LoVo (cell line): ENCODE results near the gene NSFL1C.

Experiments
- DNase-seq: peaks from one replicate; pipeline ENCODE4 v3.0.0-alpha.2; 2016; ENCODE audit warnings: low spot score

Gene NSFL1C

DNA sequence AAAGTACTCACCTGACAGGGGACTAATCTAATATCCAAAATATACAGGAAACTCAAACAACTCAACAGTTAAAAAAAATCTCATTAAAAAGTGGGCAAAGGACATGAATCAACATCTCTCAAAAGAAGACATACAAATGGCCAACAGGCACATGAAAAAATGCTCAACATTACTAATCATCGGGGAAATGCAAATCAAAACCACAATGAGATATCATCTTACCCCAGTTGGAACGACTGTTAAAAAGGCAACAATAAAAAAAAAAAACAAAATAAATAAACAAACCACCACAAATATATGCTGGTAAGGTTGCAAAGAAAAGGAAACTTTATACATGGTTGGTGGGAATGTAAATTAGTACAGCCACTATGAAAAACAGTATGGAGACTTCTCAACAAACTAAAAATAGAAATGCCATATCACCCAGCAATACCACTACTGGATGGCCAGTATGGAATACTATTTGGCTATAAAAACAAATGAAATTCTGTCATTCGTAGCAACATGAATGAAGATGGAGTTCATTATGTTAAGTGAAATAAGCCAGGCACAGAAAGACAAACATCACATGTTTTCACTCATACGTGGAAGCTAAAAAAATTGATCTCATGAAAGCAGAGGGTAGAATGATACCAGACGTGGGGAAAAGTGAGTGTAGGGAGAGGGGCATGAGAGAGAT lies 17.9 kb upstream of the NSFL1C start:
- no peak for DNase-seq

DNA sequence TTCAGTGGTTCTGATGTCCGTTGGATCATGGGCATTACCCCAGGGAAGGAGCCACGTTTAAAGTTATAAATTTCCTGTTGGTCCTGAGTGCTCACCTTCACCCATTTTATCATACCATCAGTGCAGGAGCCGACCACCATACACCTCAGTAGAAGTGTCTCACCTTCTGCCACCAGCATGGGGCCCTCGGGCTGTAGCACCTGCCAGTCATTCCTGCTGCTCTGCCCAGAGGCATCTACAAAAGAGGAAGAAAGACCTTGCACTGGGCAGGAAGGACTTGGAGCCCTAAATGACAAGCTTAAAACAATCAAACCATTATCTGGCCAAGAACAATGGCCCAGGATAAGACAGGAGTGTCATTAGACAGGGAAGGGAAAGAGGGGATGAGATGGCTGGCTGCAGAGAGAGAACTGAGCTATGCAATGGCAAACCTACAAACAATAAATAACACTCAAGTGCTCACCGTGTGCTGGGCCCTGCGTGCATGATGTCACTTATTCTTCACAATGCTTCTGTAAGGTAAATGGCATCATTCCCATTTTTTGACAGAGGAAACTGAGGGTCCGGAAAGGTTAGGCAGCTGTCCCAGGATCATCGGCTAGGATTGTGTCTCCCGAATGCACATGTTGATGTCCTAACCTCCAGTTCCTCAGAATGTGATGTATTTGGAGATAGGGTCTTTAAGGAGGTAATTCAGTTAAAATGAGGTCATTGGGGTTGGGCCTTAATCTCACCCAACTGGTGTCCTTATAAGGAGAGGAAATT lies 13.4 kb upstream of the NSFL1C start:
- no peak for DNase-seq

- DNase-seq, result peak; percentile 33
Observed at GRCh38 chr20:1478566-1478965, 11.9 kb upstream of the NSFL1C start.

DNA sequence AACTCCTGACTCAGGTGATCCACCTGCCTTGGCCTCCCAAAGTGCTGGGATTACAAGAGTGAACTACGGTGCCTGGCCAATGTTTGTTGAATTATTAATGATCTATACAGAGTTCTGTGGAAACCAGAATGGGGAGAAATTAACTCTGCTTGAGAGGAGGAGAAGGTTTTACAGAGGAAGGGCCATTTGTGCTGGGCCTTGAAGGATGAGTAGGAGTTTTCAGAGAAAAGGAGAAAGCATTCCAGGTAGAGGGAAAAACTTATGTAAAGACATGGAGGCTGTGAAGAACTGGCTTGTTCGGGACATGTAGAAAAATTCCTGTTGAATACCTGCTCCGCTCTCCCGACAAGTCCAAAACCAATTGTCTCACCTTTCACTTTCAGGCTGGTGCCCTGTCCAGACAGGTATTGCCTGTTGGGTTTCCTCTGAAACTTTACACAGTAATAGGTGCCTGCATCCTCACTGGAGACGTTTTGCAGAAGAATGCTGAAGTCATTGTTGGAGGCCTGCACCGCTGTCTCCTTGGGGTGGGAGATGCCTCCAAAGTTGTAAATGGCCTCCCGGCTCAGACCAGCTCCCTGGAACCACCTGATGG lies 11.3 kb upstream of the NSFL1C start:
- DNase-seq, result no peak

- DNase-seq, result no peak
Observed at GRCh38 chr20:1474817-1475603, 8.4 kb upstream of the NSFL1C start.

GRCh38 chr20:1474325-1474724 lies 7.7 kb upstream of the NSFL1C start:
- DNase-seq, result no peak

DNA sequence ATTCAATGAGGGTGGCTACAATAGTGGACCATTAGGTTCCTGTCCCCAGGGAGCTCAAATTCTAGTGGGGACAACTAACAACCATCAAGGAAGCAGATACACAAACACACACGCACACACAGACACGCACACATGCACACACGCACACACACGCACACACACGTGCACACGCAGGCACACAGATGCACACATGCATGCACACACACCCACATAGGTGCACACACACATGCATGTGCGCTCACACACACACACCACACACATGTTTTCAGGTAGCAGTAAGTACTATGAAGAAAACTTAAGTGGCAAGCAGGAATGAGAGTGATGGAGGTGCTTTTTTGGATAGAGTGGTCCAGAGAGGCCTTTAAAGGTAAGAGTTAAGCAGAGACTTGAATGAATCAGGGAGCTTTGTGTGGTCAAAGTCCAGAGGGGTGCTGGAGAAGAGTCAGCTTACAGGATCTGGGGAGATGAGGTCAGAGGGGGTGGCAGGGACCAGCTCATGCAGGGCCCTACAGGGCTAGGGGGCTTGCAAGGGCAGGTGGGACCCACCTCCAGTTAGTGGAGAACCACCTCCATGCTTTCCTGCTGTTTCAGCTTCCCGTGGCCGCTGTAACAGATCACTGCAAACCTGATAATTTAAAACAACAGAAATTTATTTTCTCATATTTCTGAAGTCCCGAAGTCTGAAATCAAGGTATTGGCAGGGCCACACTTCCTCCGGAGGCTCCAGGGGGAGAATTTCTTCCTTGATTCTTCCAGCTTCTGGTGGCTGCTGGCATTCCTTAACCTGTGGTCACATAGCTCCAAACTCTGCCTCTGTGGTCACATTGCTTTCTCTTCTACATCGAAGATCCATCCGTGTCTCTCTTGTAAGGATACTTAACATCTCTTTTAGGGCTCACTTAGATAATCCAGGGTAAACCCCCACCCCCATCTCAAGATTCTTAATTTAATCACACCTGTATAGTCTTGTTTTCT lies 6.9 kb upstream of the NSFL1C start:
- no peak for DNase-seq

DNA sequence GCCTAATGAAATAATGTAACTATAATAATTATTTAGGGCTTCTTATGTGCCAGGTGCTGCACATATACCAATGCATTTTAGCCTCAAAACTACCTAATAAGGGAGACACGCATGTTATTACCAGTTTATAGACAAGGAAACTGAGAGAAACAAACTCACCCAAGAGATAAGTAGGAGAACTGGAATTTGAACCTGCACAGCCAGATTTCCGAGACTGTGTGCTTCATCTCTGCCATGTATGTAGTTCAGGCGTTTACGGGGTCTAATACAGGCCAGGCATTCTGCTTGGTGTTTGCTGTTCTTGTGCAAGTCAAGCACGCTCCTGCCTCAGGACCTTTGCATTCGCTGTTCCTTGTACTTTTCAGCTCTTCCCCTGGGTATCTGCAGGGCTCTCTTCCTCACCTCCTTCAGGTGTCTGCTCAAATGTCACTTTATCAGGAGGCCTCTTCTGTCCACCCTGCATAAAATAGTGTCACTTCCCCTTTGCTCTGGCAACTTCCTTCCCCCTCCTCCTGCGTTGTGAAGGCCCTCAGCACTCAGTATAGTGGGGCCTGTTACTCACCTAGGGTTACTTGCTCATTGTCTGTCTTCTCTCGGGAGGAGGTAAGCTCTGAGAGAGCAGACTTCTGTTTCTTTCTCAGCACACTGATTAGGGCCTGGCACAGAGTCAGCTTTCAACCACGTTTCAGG lies 6.1 kb upstream of the NSFL1C start:
- DNase-seq, result no peak

DNA sequence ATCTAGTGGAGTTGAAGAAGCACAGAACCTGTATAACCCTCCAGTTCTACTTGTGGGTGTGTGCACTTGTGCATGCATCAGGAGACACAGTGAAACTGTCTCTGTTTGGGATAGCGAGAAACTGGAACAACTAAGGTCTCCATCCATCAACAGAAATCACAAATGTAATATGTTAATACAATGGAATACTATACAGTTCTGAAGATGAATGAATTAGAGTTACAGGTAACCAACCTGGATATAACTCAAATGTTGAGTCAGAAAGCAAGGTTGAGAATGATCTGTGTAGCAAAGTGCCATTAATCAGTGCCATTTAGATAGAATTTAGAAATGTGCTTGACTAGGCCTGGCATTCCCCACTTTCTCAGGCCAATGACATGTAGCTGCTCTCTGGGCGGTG lies 4.6 kb upstream of the NSFL1C start:
- no peak for DNase-seq

- DNase-seq, result peak; percentile 93
Observed at GRCh38 chr20:1469925-1470571, 3.4 kb upstream of the NSFL1C start.

GRCh38 chr20:1469306-1469905 lies 2.8 kb upstream of the NSFL1C start:
- DNase-seq, result no peak

DNA sequence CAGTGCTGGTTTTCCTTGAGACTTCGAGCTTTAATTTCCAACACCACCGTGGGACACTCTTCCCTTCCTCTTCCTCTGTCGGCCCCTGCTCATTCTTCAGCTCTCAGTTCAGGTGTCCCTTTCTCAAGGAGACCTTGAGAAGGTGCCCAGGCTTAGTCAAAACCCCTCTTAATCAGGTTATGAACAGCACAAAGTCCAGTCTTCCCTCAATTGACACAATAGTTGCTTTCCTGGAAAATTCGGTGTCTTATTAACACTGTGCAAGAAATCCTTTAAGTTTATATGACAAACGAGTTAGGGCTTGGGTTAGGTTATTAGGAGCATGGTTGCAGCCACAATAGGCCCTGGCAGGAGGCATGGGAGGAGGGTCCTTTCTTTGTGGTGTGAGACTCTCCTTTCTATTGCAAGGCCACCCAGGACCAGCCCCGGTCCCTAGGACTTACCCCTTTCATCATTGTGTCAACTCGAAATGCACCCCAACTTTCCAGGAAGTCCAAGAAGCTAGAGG lies 1.5 kb upstream of the NSFL1C start:
- DNase-seq, result no peak

- DNase-seq, result no peak
Observed at GRCh38 chr20:1467355-1468116, 887 bp upstream of the NSFL1C start.

- DNase-seq, result no peak
Observed at GRCh38 chr20:1467082-1467354, 369 bp upstream of the NSFL1C start.

DNA sequence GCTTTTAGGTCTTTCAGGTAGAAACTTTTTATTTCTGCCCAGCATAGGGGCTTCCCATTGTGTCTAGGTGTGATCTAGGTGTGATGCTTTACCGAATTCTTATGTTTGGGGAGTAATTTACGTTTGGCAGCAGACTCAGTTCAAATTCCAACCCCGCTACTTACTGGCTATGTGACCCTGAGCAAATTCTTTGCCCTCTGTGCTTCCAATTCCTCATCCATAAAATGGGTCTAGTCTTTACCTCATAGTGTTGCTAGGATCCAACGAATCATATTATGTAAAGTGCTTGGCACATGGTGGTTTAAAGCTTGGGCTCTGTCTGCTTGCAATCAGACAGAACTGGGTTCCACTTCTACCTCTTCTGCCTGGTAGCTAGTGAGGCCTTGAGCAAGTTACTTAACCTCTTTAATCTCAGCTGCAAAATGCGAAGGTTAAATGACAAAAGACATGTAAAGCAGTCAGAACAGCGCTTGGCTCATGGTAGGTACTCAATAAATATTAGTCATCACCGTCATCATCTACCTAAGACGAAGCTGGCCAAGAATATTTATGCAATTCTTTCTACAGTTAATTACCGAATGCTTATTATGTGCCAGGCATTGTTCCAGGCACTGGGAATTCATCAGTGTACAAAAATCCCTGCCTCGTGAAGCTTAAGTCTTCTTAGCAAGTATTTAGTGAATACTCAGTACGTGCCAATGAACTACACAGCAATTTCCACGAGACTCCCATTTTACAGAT lies 1.0 kb downstream of the NSFL1C start:
- DNase-seq, result no peak

- no peak for DNase-seq
Observed at GRCh38 chr20:1463971-1464570, 2.6 kb downstream of the NSFL1C start.

DNA sequence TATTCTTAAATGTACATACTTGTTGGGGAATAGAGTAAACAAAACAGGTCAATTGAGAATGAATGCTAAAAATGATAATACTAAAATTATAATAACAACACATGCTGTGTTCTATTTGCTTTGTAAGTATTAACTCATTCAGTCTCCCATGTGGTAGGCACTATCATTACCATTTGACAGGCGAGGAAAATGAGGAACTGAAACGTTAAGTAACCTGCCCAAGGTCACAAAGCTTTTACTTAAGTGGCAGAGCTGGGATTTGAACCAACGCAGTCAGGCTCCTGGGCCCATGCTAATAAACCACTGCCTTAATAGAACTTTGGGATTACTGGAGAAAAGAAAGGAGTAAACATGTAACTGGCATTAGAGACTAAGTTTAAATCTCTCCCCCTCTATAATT lies 3.8 kb downstream of the NSFL1C start:
- DNase-seq, result no peak

DNA sequence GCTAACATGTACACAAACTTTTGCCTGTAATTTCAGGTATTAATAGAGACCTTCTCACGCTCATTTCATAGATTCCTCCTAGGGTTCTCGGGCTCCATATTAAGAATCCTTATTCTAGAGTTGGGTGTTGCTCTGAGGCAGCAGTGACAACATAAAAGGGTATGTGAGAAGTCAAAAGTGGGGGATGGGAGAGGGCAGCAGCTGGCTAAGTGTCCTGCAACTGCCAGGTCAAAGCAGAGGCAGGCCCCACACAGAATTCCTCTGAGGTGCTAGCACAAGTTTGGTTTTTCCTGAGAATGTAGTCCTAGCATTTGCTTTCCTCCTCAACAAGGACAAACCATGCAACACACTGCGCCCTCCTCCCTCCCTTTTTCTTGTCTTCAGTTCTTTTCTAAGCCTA lies 4.6 kb downstream of the NSFL1C start:
- no peak for DNase-seq
